ENCODE measurements around the gene SLC38A3.

SLC38A3 gene

GRCh38 chr3:50269977-50270413, 64.9 kb downstream of the SLC38A3 start:
- no peak for DNase-seq

- no peak for DNase-seq
Observed at GRCh38 chr3:50270422-50271224, 65.6 kb downstream of the SLC38A3 start.

Measured in CD4-positive, alpha-beta T cell treated with Interleukin-21 for 1 hour (primary cell).